Sciatic nerve (tissue), 2 donors: Measurements from ENCODE around the gene CDH22. TPM values are rescaled to one million over a fixed set of nuclear protein-coding genes. Genes with fewer than 3 reads are reported as not detected.

Source experiments
- ATAC-seq: fragments of 200-7000 bp; cut with Tn5 transposase; one replicate; pipeline ENCODE4 v1.9.1; 2020; ENCODE audit warnings: mild to moderate bottlenecking, moderate library complexity
- DNase-seq: peaks from one replicate; pipeline ENCODE4 v3.0.0-alpha.2; 2020; ENCODE audit warnings: low spot score
- intact Hi-C: fragments of 100-400 bp; cut with DNase I; formaldehyde crosslinking; loops from one replicate; pipeline ENCODE4 v1.14.2; 2022
- total RNA-seq: library from RNA; stranded (reverse); fragmentation: NEBNext Ultra II Directional; extraction: Animal tissue kit (Norgen Biotek cat#: 25700); gene quantifications from one replicate; pipeline ENCODE4 v1.2.1, GENCODE V29; 2021
- donor health status: DM: no; HTN: no; CAD: no.
- donor health status: DM: no; HTN: no; CAD: no.

Gene CDH22
- total RNA-seq, 1 donor from 2014 or later = 0.40 TPM

GRCh38 chr20:46126440-46127056, 181.8 kb downstream of the CDH22 start:
- intact Hi-C loops = no loop called here
- no peak for DNase-seq
- no peak for ATAC-seq

Other genes starting within 250 kb of the CDH22 start
- 27.4 TPM for gene NCOA5, start 218.5 kb downstream of the CDH22 start, total RNA-seq
- 25.1 TPM for gene CD40, start 190.2 kb downstream of the CDH22 start, total RNA-seq
- 84.9 TPM for gene ELMO2, start 98.1 kb upstream of the CDH22 start, total RNA-seq
- 9.0 TPM for gene ZNF334, start 205.1 kb upstream of the CDH22 start, total RNA-seq
- gene OCSTAMP, start 242.2 kb upstream of the CDH22 start, total RNA-seq = not detected